ENCODE measurements around the gene CDH23. TPM values are rescaled to one million over a fixed set of nuclear protein-coding genes. Genes with fewer than 3 reads are reported as not detected.
A peak's percentile ranks its signal among the peaks of the same experiment; 100 is the strongest.

Gene CDH23
- total RNA-seq, 6 donors from 2014 or later: 4.7 to 29.3 (median 10.4) TPM

GRCh38 chr10:71725998-71726579 lies 329.4 kb downstream of the CDH23 start:
- no peaks in the 10 kb centered on the region for H3K36me3 ChIP-seq
- H3K9me3 ChIP-seq: no peaks in the 10 kb centered on the region
- H3K27ac ChIP-seq: peak overlapping the region; percentile 82 to 91 (median 86)
- ATAC-seq (ENCODE audit: low FRiP score in 2 of 2) (peak in 1 of 2 donors; percentile 23), DNase-seq (no peak)
- WGBS, 2 donors: 20 to 59% methylated on average over 3 to 9 of the region's 9 CpGs
- TF ChIP-seq POLR2A (IDR thresholded peaks at IDR 0.05) (no peak), CTCF (IDR thresholded peaks at IDR 0.05) (peak in 5 of 6 experiments; percentile 18 to 36 (median 27)), EP300 (IDR thresholded peaks at IDR 0.05) (no peak), POLR2AphosphoS5 (IDR thresholded peaks at IDR 0.05) (no peak)
- no peaks in the 10 kb centered on the region for H3K27me3 ChIP-seq
- H3K4me3 ChIP-seq: no peak overlapping the region
- H3K4me1 ChIP-seq: peaks cover 46 to 48% (median 47%) of the 10 kb centered on the region in 4 donors

GRCh38 chr10:71726580-71727104 lies 329.9 kb downstream of the CDH23 start:
- H3K27me3 ChIP-seq: no peaks in the 10 kb centered on the region
- ATAC-seq (ENCODE audit: low FRiP score in 2 of 2): no peak
- 62 to 76% methylated on average over 9 to 11 of the region's 11 CpGs for WGBS, 2 donors
- peak overlapping the region; percentile 82 to 91 (median 86) for H3K27ac ChIP-seq
- H3K36me3 ChIP-seq: no peaks in the 10 kb centered on the region
- H3K9me3 ChIP-seq: no peaks in the 10 kb centered on the region
- TF ChIP-seq CTCF (IDR thresholded peaks at IDR 0.05) (no peak), EP300 (IDR thresholded peaks at IDR 0.05) (no peak), POLR2A (IDR thresholded peaks at IDR 0.05) (no peak)
- no peak overlapping the region for H3K4me3 ChIP-seq
- H3K4me1 ChIP-seq: peaks cover 46 to 48% (median 47%) of the 10 kb centered on the region in 4 donors
- DNase-seq: no peak

- DNase-seq (no peak), ATAC-seq (ENCODE audit: low FRiP score in 2 of 2) (peak; percentile 8 to 9)
- TF ChIP-seq POLR2AphosphoS5 (IDR thresholded peaks at IDR 0.05): no peak
- no peak for TF ChIP-seq CTCF (IDR thresholded peaks at IDR 0.05)
- H3K27me3 ChIP-seq: no peaks in the 10 kb centered on the region
- peak overlapping the region; percentile 82 to 91 (median 86) for H3K27ac ChIP-seq
- no peaks in the 10 kb centered on the region for H3K36me3 ChIP-seq
- WGBS, 2 donors: 51 to 57% methylated on average over 6 to 10 of the region's 12 CpGs
- no peaks in the 10 kb centered on the region for H3K9me3 ChIP-seq
- peaks cover 46 to 48% (median 47%) of the 10 kb centered on the region in 4 donors for H3K4me1 ChIP-seq
- no peak overlapping the region for H3K4me3 ChIP-seq
Measured at GRCh38 chr10:71727105-71727737, 330.5 kb downstream of the CDH23 start.

- DNase-seq: peak in 1 of 2 donors; percentile 83
Measured at GRCh38 chr10:71727738-71728737, 331.3 kb downstream of the CDH23 start.

More at GRCh38 chr10:71727738-71728737, 331.3 kb downstream of the CDH23 start:
- H3K4me3 ChIP-seq: no peak overlapping the region
- H3K27ac ChIP-seq: peak overlapping the region; percentile 82 to 91 (median 86)
- H3K27me3 ChIP-seq: no peaks in the 10 kb centered on the region
- no peak for TF ChIP-seq EP300 (IDR thresholded peaks at IDR 0.05)
- TF ChIP-seq POLR2AphosphoS5 (IDR thresholded peaks at IDR 0.05): peak; percentile 57 to 84
- peak in 1 of 4 donors; percentile 19 for TF ChIP-seq POLR2A (IDR thresholded peaks at IDR 0.05)
- no peak for TF ChIP-seq CTCF (IDR thresholded peaks at IDR 0.05)
- WGBS, 2 donors: 20 to 38% methylated on average over 5 to 8 of the region's 8 CpGs
- no peaks in the 10 kb centered on the region for H3K36me3 ChIP-seq
- H3K9me3 ChIP-seq: no peaks in the 10 kb centered on the region
- ATAC-seq (ENCODE audit: low FRiP score in 2 of 2): peak; percentile 59 to 62
- H3K4me1 ChIP-seq: peaks cover 46 to 48% (median 47%) of the 10 kb centered on the region in 4 donors

All from upper lobe of left lung (tissue), 6 donors.